Activated B cell treated with CpG ODN at 0.5 μM for 24 hours (primary cell): ENCODE measurements around the gene CD7. TPM values are rescaled to one million over a fixed set of nuclear protein-coding genes. Genes with fewer than 3 reads are reported as not detected.

Source experiments
- ATAC-seq: fragments of 200-7000 bp; cut with Tn5 transposase; one replicate; pipeline ENCODE4 v1.10.0; 2021; ENCODE audit warnings: low read depth, mild to moderate bottlenecking, moderate library complexity
- CTCF ChIA-PET: fragments of 350-600 bp; sonication (Branson Sonifier 250); formaldehyde crosslinking; loops from one replicate; lab custom pipeline; 2021; ENCODE audit warnings: antibody characterized with exemption; lab: Charles Lee
- POLR2A ChIA-PET: fragments of 350-600 bp; sonication (Branson Sonifier 250); formaldehyde crosslinking; loops from one replicate; lab custom pipeline; 2021; ENCODE audit warnings: antibody characterized with exemption; lab: Charles Lee
- DNase-seq: peaks from one replicate; pipeline ENCODE4 v3.0.0; 2022
- H3K27ac Mint-ChIP-seq: one replicate; pipeline ENCODE4 v1.8.0; 2020; ENCODE audit warnings: mixed read lengths
- H3K27me3 Mint-ChIP-seq: one replicate; pipeline ENCODE4 v1.8.0; 2021; ENCODE audit warnings: mixed read lengths
- H3K36me3 Mint-ChIP-seq: one replicate; pipeline ENCODE4 v1.8.0; 2021; ENCODE audit warnings: low read depth, mixed read lengths
- H3K4me1 Mint-ChIP-seq: one replicate; pipeline ENCODE4 v1.8.0; 2021; ENCODE audit warnings: mixed read lengths
- H3K4me3 Mint-ChIP-seq: one replicate; pipeline ENCODE4 v1.8.0; 2020; ENCODE audit warnings: mild to moderate bottlenecking, mixed read lengths
- H3K9me3 Mint-ChIP-seq: one replicate; pipeline ENCODE4 v1.8.0; 2020; ENCODE audit warnings: mixed read lengths
- CTCF ChIP-seq: fragments of 200-600 bp; IDR thresholded peaks from one replicate; pipeline ENCODE4 v1.8.0; 2022; ENCODE audit warnings: antibody characterized with exemption, mild to moderate bottlenecking
- intact Hi-C: fragments of 100-400 bp; cut with micrococcal nuclease; formaldehyde crosslinking; loops from one replicate; pipeline ENCODE4 v1.15.1; 2024
- total RNA-seq: library from RNA; stranded (reverse); gene quantifications from 2 replicates; pipeline ENCODE4 v1.2.3, GENCODE V29; 2022

The CD7 gene
- total RNA-seq, 1 donor from 2014 or later, result 0.42 TPM

DNA sequence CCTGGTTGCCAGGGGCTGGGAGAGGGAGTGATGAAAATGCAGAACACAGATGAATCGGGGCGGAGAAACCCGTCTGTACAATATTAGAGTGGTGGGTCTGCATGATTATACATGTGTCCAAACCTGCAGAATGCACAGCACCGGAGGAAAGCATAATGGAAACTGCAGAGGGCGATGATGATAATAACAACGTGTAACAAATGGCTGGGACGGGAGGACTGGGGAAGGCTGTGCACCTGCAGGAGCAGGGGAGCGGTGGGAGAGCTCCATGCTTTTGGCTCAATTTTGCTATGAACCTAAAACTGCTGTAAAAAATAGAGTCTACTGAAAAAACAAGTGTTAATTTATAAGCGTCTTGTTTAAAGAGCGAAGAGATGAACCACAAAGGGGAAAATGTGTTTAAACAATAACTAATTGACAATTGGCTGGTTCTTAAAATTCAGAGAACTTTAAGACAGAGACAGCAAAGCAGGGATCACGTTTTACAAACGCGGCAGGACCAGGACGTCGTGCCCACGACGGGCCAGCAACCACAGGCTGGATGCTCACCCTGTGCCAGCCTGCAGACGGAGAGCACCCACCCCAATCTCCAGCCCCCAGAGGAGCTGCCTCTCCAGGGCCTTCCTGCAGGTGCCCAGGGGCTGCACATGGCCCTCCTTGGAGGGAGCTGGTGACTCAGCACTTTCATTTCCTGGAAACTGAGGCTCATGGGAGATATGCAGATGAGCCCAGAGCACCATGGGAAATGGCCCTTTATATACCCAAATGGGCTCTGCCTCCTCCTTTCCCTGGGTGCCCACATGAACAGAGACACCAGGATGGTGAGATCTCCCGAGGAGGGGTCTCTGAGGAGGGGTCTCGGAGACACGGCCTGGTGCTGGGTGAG is 41.3 kb upstream of the CD7 start, which contains the start of gene TEX19:
Gene TEX19 (plus strand): TSS at position 783 of the 886 bp plus-strand sequence. CDS start 2,904 bp downstream, outside the sequence.
- intact Hi-C loops, result no loop called here
- CTCF ChIA-PET, result no interaction called here
- DNase-seq (no peak), ATAC-seq (peak; percentile 49)
- POLR2A ChIA-PET, result no interaction called here
- H3K27me3 Mint-ChIP-seq, result peaks cover 13% of the 10 kb centered on the region
- no peak within 1 kb of the TSS for H3K27ac Mint-ChIP-seq
- no peak within 1 kb of the TSS for H3K4me3 Mint-ChIP-seq
- H3K36me3 Mint-ChIP-seq, result no peaks in the 10 kb centered on the region
- H3K4me1 Mint-ChIP-seq, result peaks cover 7% of the 10 kb centered on the region
- no peaks in the 10 kb centered on the region for H3K9me3 Mint-ChIP-seq
- no peak for TF ChIP-seq CTCF

- Mint-ChIP-seq H3K27me3 (peaks cover 14% of the 10 kb centered on the region), H3K4me3 (no peak overlapping the region), H3K9me3 (no peaks in the 10 kb centered on the region), H3K36me3 (no peaks in the 10 kb centered on the region), H3K27ac (no peak overlapping the region), H3K4me1 (peaks cover 7% of the 10 kb centered on the region)
- intact Hi-C loops, result no loop called here
- no peak for TF ChIP-seq CTCF
- ATAC-seq (no peak), DNase-seq (no peak)
- CTCF ChIA-PET, result interaction anchor here (0.7 kb wide), 1 partner anchor 197 kb away, joined by 3 read pairs; no protein-coding TSS in a partner anchor
- POLR2A ChIA-PET, result no interaction called here
Measured at GRCh38 chr17:82357394-82357793, 40.0 kb upstream of the CD7 start.

GRCh38 chr17:82356845-82357355 is 39.5 kb upstream of the CD7 start:
- no peak overlapping the region for H3K27ac Mint-ChIP-seq
- DNase-seq, result no peak
- H3K36me3 Mint-ChIP-seq, result no peaks in the 10 kb centered on the region
- no peak for ATAC-seq
- H3K27me3 Mint-ChIP-seq, result peaks cover 13% of the 10 kb centered on the region
- ChIA-PET CTCF (interaction anchor here (0.7 kb wide), 1 partner anchor 197 kb away, joined by 3 read pairs; no protein-coding TSS in a partner anchor), POLR2A (no interaction called here)
- H3K4me1 Mint-ChIP-seq, result peaks cover 9% of the 10 kb centered on the region
- intact Hi-C loops, result no loop called here
- H3K4me3 Mint-ChIP-seq, result no peak overlapping the region
- no peaks in the 10 kb centered on the region for H3K9me3 Mint-ChIP-seq
- no peak for TF ChIP-seq CTCF

GRCh38 chr17:82355770-82356427 is 38.5 kb upstream of the CD7 start:
- Mint-ChIP-seq H3K27me3 (peaks cover 16% of the 10 kb centered on the region), H3K27ac (no peak overlapping the region), H3K36me3 (no peaks in the 10 kb centered on the region), H3K4me1 (peaks cover 16% of the 10 kb centered on the region), H3K4me3 (no peak overlapping the region), H3K9me3 (no peaks in the 10 kb centered on the region)
- DNase-seq (no peak), ATAC-seq (no peak)
- TF ChIP-seq CTCF, result no peak
- POLR2A ChIA-PET, result no interaction called here
- CTCF ChIA-PET, result interaction anchor here (0.7 kb wide), 1 partner anchor 11 kb away, joined by 6 read pairs; no protein-coding TSS in a partner anchor
- intact Hi-C loops, result no loop called here
